NB4 (cell line): ENCODE data around the gene SREK1IP1.
"Not testable (repeated sequence)": the region's sequence is repeated elsewhere in the genome, so short reads cannot be mapped to it uniquely, and the experiment has no call there.

Experiments
- DNase-seq: peaks from one replicate; pipeline ENCODE4 v3.0.0; 2010; ENCODE audit warnings: low read depth
- H3K4me3 ChIP-seq: one replicate; pipeline ENCODE4 v1.5.1; 2011; ENCODE audit warnings: mild to moderate bottlenecking, low read depth, low read length, moderate library complexity
- MAX ChIP-seq: IDR thresholded peaks from 2 replicates; pipeline ENCODE4 v1.6.1; 2011; ENCODE audit warnings: low read depth, low read length
- MYC ChIP-seq: IDR thresholded peaks from 2 replicates; pipeline ENCODE4 v1.6.1; 2011; ENCODE audit warnings: low read depth, low read length
- POLR2A ChIP-seq: IDR thresholded peaks from 2 replicates; pipeline ENCODE4 v1.6.1; 2011; ENCODE audit warnings: mild to moderate bottlenecking; ENCODE audit not compliant: insufficient read length; ENCODE audit errors: extremely low read depth
- TF ChIP-seq, protein P1 (sequence below): IDR thresholded peaks from one replicate; pipeline ENCODE4 v1.5.1; 2012; ENCODE audit warnings: low read depth, low read length

The SREK1IP1 gene

DNA sequence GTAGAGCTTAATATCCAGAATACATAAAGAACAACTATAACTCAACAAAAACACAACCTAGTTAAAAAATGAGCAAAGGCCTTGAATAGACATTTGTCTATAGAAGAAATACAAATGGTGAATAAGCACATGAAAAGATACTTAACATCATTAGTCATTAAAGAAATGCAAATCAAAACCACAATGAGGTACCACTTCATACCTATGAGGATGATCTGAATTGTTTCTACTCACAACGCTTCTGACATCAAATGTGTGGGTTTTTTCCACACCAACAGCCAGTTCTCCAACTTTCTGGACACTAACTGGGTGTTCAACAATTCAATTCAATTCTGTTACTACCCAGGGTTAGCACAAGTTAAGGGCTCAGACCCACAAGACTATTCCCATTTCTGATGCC, 22.0 kb downstream of the SREK1IP1 start:
- DNase-seq, result no peak
- no peak overlapping the region for H3K4me3 ChIP-seq
- TF ChIP-seq, protein P1, sequence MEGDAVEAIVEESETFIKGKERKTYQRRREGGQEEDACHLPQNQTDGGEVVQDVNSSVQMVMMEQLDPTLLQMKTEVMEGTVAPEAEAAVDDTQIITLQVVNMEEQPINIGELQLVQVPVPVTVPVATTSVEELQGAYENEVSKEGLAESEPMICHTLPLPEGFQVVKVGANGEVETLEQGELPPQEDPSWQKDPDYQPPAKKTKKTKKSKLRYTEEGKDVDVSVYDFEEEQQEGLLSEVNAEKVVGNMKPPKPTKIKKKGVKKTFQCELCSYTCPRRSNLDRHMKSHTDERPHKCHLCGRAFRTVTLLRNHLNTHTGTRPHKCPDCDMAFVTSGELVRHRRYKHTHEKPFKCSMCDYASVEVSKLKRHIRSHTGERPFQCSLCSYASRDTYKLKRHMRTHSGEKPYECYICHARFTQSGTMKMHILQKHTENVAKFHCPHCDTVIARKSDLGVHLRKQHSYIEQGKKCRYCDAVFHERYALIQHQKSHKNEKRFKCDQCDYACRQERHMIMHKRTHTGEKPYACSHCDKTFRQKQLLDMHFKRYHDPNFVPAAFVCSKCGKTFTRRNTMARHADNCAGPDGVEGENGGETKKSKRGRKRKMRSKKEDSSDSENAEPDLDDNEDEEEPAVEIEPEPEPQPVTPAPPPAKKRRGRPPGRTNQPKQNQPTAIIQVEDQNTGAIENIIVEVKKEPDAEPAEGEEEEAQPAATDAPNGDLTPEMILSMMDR, result no peak
- TF ChIP-seq MYC, result no peak
- no peak for TF ChIP-seq MAX
- TF ChIP-seq POLR2A, result no peak

DNA sequence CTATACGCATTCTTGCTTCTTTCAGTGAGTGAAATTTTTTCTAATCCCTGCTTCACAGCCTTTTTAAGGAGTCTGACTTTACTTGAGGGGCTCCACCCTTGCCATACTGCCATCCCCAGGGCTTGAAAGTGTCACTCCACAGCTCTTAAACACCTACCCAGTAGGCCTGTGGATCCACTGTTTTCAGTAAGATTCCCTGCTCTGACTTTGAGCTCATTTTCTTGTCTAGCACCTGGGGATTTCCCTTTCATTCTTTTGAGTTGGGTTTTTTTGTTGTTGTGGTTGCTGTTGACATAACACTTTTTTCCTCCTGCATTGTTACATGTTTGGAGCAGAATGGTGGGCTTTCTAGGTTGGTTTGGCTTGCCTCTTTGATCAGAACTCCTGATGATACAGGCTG, 23.6 kb downstream of the SREK1IP1 start:
- no peak for DNase-seq
- TF ChIP-seq, protein P1, result no peak
- TF ChIP-seq MAX, result no peak
- no peak for TF ChIP-seq POLR2A
- no peak for TF ChIP-seq MYC

DNA sequence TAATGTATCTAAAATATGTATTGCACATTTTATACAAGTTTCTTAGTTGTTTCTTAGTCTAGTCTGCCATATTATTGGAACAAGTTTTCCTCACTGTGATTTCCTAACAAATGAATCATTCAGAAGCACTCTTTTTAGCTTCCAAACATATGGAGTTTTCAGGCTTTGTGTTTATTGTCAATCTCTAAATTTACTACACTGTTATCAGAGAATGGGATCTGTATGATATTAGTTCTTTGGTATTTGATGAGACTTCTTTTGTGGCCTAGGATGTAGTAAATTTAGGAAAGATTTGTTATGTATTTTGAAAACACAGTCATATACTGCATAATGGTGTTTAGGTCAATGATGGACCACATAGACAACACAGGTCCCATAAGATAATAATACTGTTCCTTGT, 25.7 kb downstream of the SREK1IP1 start:
- DNase-seq, result no peak
- H3K4me3 ChIP-seq, result no peak overlapping the region
- TF ChIP-seq POLR2A (no peak), MYC (no peak)

More for the DNA sequence above, 23.6 kb downstream of the SREK1IP1 start:
- H3K4me3 ChIP-seq, result no peak overlapping the region

DNA sequence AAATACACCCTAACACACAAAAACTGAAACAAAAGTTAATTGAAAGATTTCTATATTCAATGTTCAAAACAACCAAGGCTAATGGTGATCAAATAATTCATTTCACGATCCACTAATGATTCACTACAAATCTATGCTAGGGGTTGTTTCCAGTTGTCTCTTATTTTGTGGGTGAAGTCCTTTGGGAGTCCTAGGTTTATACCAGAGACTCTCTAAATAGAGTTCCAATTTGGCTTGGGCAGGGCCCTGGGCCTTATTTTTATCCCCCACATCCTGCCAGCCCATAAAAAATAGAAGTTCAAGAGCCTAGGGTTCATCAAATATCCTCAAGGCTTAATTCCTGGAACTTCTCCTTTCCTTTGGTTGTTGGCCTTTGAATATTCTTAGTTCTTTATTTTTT, 26.1 kb downstream of the SREK1IP1 start:
- TF ChIP-seq, protein P1, result no peak
- no peak for TF ChIP-seq MAX
- TF ChIP-seq POLR2A, result no peak
- no peak for TF ChIP-seq MYC
- DNase-seq, result no peak
- no peak overlapping the region for H3K4me3 ChIP-seq

DNA sequence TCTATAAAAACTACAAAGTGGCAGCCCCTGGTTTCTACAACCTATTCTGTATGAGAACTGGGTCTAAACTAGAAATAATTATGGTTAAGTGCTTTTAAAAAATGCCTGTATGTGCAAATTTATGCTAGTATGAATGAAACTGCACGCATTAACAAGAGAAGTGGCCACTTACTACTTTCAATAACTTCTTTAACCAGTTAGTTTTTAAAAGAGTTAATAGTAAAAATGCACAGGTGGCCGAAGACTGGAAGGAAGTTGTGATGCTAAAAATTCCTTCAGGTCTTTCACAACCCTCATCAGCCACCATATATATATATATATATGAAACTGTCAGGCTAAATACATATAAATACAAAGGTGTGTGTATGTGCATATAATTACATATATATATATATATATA, 41.3 kb downstream of the SREK1IP1 start:
- TF ChIP-seq POLR2A, result no peak
- TF ChIP-seq, protein P1, result no peak
- no peak for TF ChIP-seq MAX

GRCh38 chr5:64722588-64722987, 45.9 kb downstream of the SREK1IP1 start:
- DNase-seq, result no peak
- TF ChIP-seq POLR2A, result no peak
- TF ChIP-seq MAX, result no peak
- TF ChIP-seq, protein P1, result no peak
- no peak for TF ChIP-seq MYC
- H3K4me3 ChIP-seq, result no peak overlapping the region

More for the DNA sequence above, 41.3 kb downstream of the SREK1IP1 start:
- DNase-seq, result no peak
- H3K4me3 ChIP-seq, result no peak overlapping the region

DNA sequence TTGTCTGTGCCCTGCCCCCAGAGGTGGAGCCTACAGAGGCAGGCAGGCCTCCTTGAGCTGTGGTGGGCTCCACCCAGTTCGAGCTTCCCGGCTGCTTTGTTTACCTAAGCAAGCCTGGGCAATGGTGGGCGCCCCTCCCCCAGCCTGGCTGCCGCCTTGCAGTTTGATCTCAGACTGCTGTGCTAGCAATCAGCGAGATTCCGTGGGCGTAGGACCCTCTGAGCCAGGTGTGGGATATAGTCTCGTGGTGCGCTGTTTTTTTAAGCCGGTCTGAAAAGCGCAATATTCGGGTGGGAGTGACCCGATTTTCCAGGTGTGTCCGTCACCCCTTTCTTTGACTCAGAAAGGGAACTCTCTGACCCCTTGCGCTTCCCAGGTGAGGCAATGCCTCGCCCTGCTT, 54.0 kb downstream of the SREK1IP1 start:
- DNase-seq, H3K4me3 ChIP-seq: not testable (repeated sequence)
